Activated B cell treated with CpG ODN at 0.5 μM for 24 hours (primary cell): ENCODE results near the gene ELL. TPM values are rescaled to one million over a fixed set of nuclear protein-coding genes. Genes with fewer than 3 reads are reported as not detected.
A peak's percentile ranks its signal among the peaks of the same experiment; 100 is the strongest.

Experiments
- ATAC-seq: fragments of 200-7000 bp; cut with Tn5 transposase; one replicate; pipeline ENCODE4 v1.10.0; 2021; ENCODE audit warnings: low read depth, mild to moderate bottlenecking, moderate library complexity
- CTCF ChIA-PET: fragments of 350-600 bp; sonication (Branson Sonifier 250); formaldehyde crosslinking; loops from one replicate; lab custom pipeline; 2021; ENCODE audit warnings: antibody characterized with exemption; lab: Charles Lee
- POLR2A ChIA-PET: fragments of 350-600 bp; sonication (Branson Sonifier 250); formaldehyde crosslinking; loops from one replicate; lab custom pipeline; 2021; ENCODE audit warnings: antibody characterized with exemption; lab: Charles Lee
- DNase-seq: peaks from one replicate; pipeline ENCODE4 v3.0.0; 2022
- H3K27ac Mint-ChIP-seq: one replicate; pipeline ENCODE4 v1.8.0; 2020; ENCODE audit warnings: mixed read lengths
- H3K27me3 Mint-ChIP-seq: one replicate; pipeline ENCODE4 v1.8.0; 2021; ENCODE audit warnings: mixed read lengths
- H3K36me3 Mint-ChIP-seq: one replicate; pipeline ENCODE4 v1.8.0; 2021; ENCODE audit warnings: low read depth, mixed read lengths
- H3K4me1 Mint-ChIP-seq: one replicate; pipeline ENCODE4 v1.8.0; 2021; ENCODE audit warnings: mixed read lengths
- H3K4me3 Mint-ChIP-seq: one replicate; pipeline ENCODE4 v1.8.0; 2020; ENCODE audit warnings: mild to moderate bottlenecking, mixed read lengths
- H3K9me3 Mint-ChIP-seq: one replicate; pipeline ENCODE4 v1.8.0; 2020; ENCODE audit warnings: mixed read lengths
- CTCF ChIP-seq: fragments of 200-600 bp; IDR thresholded peaks from one replicate; pipeline ENCODE4 v1.8.0; 2022; ENCODE audit warnings: antibody characterized with exemption, mild to moderate bottlenecking
- intact Hi-C: fragments of 100-400 bp; cut with micrococcal nuclease; formaldehyde crosslinking; loops from one replicate; pipeline ENCODE4 v1.15.1; 2024
- total RNA-seq: library from RNA; stranded (reverse); gene quantifications from 2 replicates; pipeline ENCODE4 v1.2.3, GENCODE V29; 2022

Gene ELL
- total RNA-seq, 1 donor from 2014 or later = 32.6 TPM

DNA sequence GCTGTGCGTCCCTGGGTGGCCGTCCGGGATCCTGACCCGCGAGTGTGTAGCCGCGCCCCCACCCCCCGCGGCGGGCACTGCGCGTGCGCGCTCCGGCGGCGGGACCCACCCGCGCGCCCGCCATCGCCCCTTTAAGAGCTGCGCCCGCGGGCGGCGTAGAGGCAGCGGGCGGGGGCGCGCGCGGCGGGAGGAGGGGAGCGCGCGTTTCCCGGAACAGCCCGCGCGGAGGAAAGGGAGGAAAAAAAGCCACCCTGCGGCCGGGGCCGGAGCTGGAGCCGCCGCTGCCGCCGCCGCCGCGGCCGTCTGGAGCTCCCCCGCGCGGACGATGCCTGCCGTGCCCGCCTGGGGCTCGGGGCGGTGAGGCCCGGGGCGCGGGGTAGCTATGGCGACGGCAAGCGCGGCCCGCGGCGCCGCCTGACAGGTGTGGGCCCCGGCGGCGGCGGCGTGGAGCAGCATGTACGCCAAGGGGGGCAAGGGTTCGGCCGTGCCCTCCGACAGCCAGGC, 102.6 kb downstream of the ELL start, which contains the start of gene SSBP4:
Gene SSBP4 (plus strand): TSS at position 204 of the 504 bp plus-strand sequence. CDS start 251 bp downstream, at position 455.
- no peak for TF ChIP-seq CTCF
- peaks cover 73% of the 10 kb centered on the region for H3K4me1 Mint-ChIP-seq
- peaks cover 33% of the 10 kb centered on the region for H3K27me3 Mint-ChIP-seq
- H3K36me3 Mint-ChIP-seq = no peaks in the 10 kb centered on the region
- H3K27ac Mint-ChIP-seq = peak within 1 kb of the TSS; percentile 12
- intact Hi-C loops = loop anchor here (1.0 to 10.0 kb wide), 4 partner anchors 9 to 474 kb away; partner anchors contain the start of gene PGPEP1
- ChIA-PET POLR2A (interaction anchor here (0.7 to 7.2 kb wide), 9 partner anchors 10 to 144 kb away, joined by 3 to 47 read pairs (median 7); partner anchors contain the start of gene JUND), CTCF (interaction anchor here (0.6 to 6.8 kb wide), 8 partner anchors 10 to 167 kb away, joined by 3 to 59 read pairs (median 5); no protein-coding TSS in a partner anchor)
- ATAC-seq (peak; percentile 67), DNase-seq (peak; percentile 72)
- peak within 1 kb of the TSS; percentile 77 for H3K4me3 Mint-ChIP-seq
- H3K9me3 Mint-ChIP-seq = no peaks in the 10 kb centered on the region

- Mint-ChIP-seq H3K4me1 (peaks cover 73% of the 10 kb centered on the region), H3K9me3 (no peaks in the 10 kb centered on the region), H3K4me3 (peak overlapping the region; percentile 73), H3K27ac (peak overlapping the region; percentile 12), H3K27me3 (peaks cover 36% of the 10 kb centered on the region), H3K36me3 (no peaks in the 10 kb centered on the region)
- ATAC-seq = no peak
- intact Hi-C loops = loop anchor here (1.0 to 10.0 kb wide), 5 partner anchors 8 to 474 kb away; partner anchors contain the start of gene PGPEP1
- no peak for TF ChIP-seq CTCF
- ChIA-PET POLR2A (interaction anchor here (0.5 to 7.2 kb wide), 11 partner anchors 10 to 1022 kb away, joined by 3 to 47 read pairs (median 4); partner anchors contain the start of gene JUND), CTCF (interaction anchor here (0.6 to 6.8 kb wide), 8 partner anchors 10 to 722 kb away, joined by 3 to 59 read pairs (median 5); no protein-coding TSS in a partner anchor)
- no peak for DNase-seq
Measured at GRCh38 chr19:18418483-18419194, 103.2 kb downstream of the ELL start.

DNA sequence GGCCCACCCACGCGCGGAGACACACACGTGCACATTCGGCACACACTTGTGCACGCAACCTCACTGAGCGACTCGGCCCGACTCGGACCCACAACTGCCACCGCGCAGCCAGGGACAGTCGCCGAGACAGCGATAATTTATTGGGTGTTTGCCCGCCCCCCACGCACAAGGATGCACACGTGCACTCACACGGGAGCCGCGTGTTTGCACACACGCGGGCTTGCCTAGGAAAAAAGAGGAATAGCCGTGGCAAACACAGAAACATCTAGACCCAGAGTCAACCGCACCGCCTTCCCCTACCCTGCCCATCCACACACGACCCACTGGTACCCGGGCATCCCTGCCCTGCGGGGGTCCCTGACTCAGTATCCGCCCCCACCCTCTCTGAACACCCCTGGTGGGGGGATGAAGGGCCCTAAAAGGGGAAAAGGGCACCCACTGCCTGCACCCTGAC, 103.8 kb downstream of the ELL start:
- peaks cover 40% of the 10 kb centered on the region for H3K27me3 Mint-ChIP-seq
- intact Hi-C loops = loop anchor here (1.0 to 10.0 kb wide), 4 partner anchors 8 to 473 kb away; partner anchors contain the start of gene PGPEP1
- peaks cover 70% of the 10 kb centered on the region for H3K4me1 Mint-ChIP-seq
- no peak for DNase-seq
- no peaks in the 10 kb centered on the region for H3K9me3 Mint-ChIP-seq
- H3K36me3 Mint-ChIP-seq = no peaks in the 10 kb centered on the region
- POLR2A ChIA-PET = interaction anchor here (0.5 to 7.2 kb wide), 9 partner anchors 11 to 1021 kb away, joined by 3 to 47 read pairs (median 4); partner anchors contain the start of gene JUND
- TF ChIP-seq CTCF = no peak
- H3K4me3 Mint-ChIP-seq = peak overlapping the region; percentile 73
- no peak overlapping the region for H3K27ac Mint-ChIP-seq
- no peak for ATAC-seq
- CTCF ChIA-PET = interaction anchor here (0.6 to 6.8 kb wide), 6 partner anchors 11 to 723 kb away, joined by 3 to 59 read pairs (median 5); no protein-coding TSS in a partner anchor

DNA sequence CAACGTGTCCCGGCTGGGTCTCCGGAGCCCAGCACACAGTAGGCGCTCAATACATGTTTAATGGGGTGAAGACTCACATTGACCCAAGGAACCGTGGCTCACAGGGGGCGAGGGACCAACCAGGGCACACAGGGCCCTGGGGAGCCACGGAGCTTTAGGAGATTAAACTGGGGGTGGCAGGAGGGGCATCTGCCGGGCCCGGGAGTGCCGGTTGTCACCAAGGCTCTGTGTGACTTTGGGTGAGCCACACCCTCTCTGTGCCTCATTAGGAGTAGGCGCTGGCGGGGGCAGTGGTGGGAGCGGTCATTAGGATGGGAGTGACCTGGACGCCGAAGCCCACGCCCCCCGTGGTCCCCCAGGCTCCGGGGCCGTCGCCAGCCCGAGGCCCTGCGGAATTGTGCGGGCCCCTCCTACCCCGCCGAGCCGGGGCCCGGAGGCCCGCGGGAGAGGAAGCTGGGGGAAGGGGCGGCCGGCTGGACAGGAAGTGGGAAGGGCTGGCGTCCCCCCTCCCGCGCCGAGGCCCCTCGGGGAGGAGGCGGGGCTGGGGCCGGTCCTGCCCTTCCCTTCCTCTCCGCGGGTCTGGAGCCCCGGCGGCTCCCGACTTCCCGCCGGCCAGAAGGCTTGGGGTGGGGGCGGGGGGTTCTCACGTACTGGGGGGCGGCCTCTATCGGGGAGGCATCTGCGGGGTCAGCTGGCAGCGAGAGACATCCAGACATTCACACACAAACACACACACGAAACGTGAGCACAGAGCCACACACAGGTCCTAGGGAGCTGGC, 104.4 kb downstream of the ELL start:
- DNase-seq = no peak
- intact Hi-C loops = loop anchor here (1.0 to 10.0 kb wide), 4 partner anchors 7 to 473 kb away; partner anchors contain the start of gene PGPEP1
- H3K27ac Mint-ChIP-seq = no peak overlapping the region
- H3K4me1 Mint-ChIP-seq = peaks cover 63% of the 10 kb centered on the region
- peaks cover 46% of the 10 kb centered on the region for H3K27me3 Mint-ChIP-seq
- no peaks in the 10 kb centered on the region for H3K36me3 Mint-ChIP-seq
- no peak for ATAC-seq
- H3K9me3 Mint-ChIP-seq = no peaks in the 10 kb centered on the region
- peak overlapping the region; percentile 73 for H3K4me3 Mint-ChIP-seq
- no peak for TF ChIP-seq CTCF
- CTCF ChIA-PET = interaction anchor here (1.5 to 6.8 kb wide), 2 partner anchors 11 to 28 kb away, joined by 5 to 59 read pairs; no protein-coding TSS in a partner anchor
- POLR2A ChIA-PET = interaction anchor here (0.6 to 7.2 kb wide), 9 partner anchors 16 to 431 kb away, joined by 3 to 47 read pairs (median 4); partner anchors contain the start of gene JUND
